ENCODE data around the gene KLHL15.

DNA sequence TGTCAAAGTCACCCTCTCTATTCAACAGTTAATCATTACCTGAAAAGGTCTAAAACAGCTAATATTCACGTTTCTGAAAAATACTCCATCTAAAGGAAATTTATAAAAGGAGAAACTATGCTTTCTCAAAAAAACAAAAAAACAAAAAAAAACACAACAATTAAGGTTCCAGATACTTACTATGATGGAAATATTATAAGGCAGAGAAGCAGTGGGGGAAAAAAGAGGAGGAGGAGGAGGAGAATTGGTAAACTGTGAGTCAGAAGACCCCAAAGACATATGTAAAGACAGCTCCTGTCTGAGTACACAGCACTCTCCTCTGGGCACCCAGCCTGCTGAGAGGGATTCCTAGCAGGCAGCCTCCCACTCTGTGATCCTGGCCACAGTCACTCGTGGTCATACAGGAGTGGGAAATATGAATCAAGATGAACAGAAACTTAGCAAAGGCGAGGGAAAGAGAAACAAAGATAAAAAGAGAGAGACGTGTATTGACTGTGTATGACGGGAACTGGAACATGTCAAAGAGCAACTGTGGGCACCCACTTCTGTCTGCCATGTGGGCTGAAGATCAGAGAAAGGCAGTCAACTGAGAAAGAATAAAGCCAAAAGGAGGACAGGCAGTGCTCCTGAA lies 12.5 kb downstream of the KLHL15 start:
- TF ChIP-seq, protein P1, sequence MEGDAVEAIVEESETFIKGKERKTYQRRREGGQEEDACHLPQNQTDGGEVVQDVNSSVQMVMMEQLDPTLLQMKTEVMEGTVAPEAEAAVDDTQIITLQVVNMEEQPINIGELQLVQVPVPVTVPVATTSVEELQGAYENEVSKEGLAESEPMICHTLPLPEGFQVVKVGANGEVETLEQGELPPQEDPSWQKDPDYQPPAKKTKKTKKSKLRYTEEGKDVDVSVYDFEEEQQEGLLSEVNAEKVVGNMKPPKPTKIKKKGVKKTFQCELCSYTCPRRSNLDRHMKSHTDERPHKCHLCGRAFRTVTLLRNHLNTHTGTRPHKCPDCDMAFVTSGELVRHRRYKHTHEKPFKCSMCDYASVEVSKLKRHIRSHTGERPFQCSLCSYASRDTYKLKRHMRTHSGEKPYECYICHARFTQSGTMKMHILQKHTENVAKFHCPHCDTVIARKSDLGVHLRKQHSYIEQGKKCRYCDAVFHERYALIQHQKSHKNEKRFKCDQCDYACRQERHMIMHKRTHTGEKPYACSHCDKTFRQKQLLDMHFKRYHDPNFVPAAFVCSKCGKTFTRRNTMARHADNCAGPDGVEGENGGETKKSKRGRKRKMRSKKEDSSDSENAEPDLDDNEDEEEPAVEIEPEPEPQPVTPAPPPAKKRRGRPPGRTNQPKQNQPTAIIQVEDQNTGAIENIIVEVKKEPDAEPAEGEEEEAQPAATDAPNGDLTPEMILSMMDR (IDR thresholded peaks at IDR 0.05; ENCODE audit: low read depth, low read length), result no peak
- TF ChIP-seq POLR2A (IDR thresholded peaks at IDR 0.05; ENCODE audit: extremely low read depth, insufficient read length), result no peak
- TF ChIP-seq, protein P2, sequence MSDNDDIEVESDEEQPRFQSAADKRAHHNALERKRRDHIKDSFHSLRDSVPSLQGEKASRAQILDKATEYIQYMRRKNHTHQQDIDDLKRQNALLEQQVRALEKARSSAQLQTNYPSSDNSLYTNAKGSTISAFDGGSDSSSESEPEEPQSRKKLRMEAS (IDR thresholded peaks at IDR 0.05; ENCODE audit: low read depth, low read length), result no peak
- no peak for TF ChIP-seq MYC (IDR thresholded peaks at IDR 0.05; ENCODE audit: low read depth, low read length)
